ENCODE results near the gene PTPN4. TPM values are rescaled to one million over a fixed set of nuclear protein-coding genes. Genes with fewer than 3 reads are reported as not detected.
"Not testable (repeated sequence)": the region's sequence is repeated elsewhere in the genome, so short reads cannot be mapped to it uniquely, and the experiment has no call there.

Gene PTPN4
- polyA plus RNA-seq, 3 donors, result 5.5 to 6.7 (median 5.7) TPM

GRCh38 chr2:120018549-120018948, 258.8 kb downstream of the PTPN4 start:
- Mint-ChIP-seq H3K4me3 (no peak overlapping the region), H3K9me3 (peaks cover 0 to 8% (median 1%) of the 10 kb centered on the region in 7 donors), H3K4me1 (peaks cover under 1% of the 10 kb centered on the region), H3K36me3 (peaks cover 0 to 2% of the 10 kb centered on the region in 2 donors), H3K27me3 (ENCODE audit: low read depth in 3 of 3) (peaks cover 12 to 28% (median 17%) of the 10 kb centered on the region in 3 donors), H3K27ac (no peak overlapping the region)
- peaks cover 11 to 14% of the 10 kb centered on the region in 2 donors for H3K27me3 ChIP-seq (ENCODE audit: control insufficient read depth in 2 of 2, insufficient read depth in 2 of 2, low read length in 2 of 2)
- intact Hi-C loops (cut with micrococcal nuclease), result no loop called here
- no peak overlapping the region for H3K9ac ChIP-seq (ENCODE audit: insufficient read depth, low read length, poor library complexity, severe bottlenecking)
- H3K36me3 ChIP-seq (replicated peaks in 1 of 2; ENCODE audit: control insufficient read depth in 1 of 2, insufficient read depth in 2 of 2, low read length in 2 of 2), result no peaks in the 10 kb centered on the region
- no peaks in the 10 kb centered on the region for H3K9me3 ChIP-seq (replicated peaks in 1 of 2; ENCODE audit: control insufficient read depth in 1 of 2, insufficient read depth in 1 of 2, low read length in 2 of 2)
- H4K20me1 ChIP-seq (ENCODE audit: insufficient read depth, low read length), result no peaks in the 10 kb centered on the region
- no peak for TF ChIP-seq CTCF (IDR thresholded peaks at IDR 0.05)
- WGBS (ENCODE audit: insufficient coverage), result 94% methylated on average over 3 of the region's 4 CpGs
- H3K4me1 ChIP-seq (ENCODE audit: control insufficient read depth in 1 of 2, insufficient read depth in 2 of 2, low read length in 2 of 2), result peaks cover 2% of the 10 kb centered on the region in 2 donors
- no peak overlapping the region for H2AFZ ChIP-seq (ENCODE audit: insufficient read depth, low read depth, low read length, poor library complexity, severe bottlenecking)
- H3K79me2 ChIP-seq (ENCODE audit: insufficient read depth, low read length), result no peaks in the 10 kb centered on the region
- H3K4me3 ChIP-seq (replicated peaks in 1 of 3; ENCODE audit: low read depth in 2 of 3, low read length in 3 of 3), result no peak overlapping the region
- H3K4me2 ChIP-seq (replicated peaks; ENCODE audit: extremely low read depth, low read length, poor library complexity, severe bottlenecking), result no peak overlapping the region
- DNase-seq, result no peak
- no peak overlapping the region for H3K27ac ChIP-seq (ENCODE audit: low read depth in 1 of 2, low read length in 2 of 2)

- Histone ChIP-seq H3K4me1 (ENCODE audit: control insufficient read depth in 1 of 2, insufficient read depth in 2 of 2, low read length in 2 of 2) (no peaks in the 10 kb centered on the region), H3K4me2 (replicated peaks; ENCODE audit: extremely low read depth, low read length, poor library complexity, severe bottlenecking) (no peak overlapping the region), H3K79me2 (ENCODE audit: insufficient read depth, low read length) (no peaks in the 10 kb centered on the region), H3K36me3 (replicated peaks in 1 of 2; ENCODE audit: control insufficient read depth in 1 of 2, insufficient read depth in 2 of 2, low read length in 2 of 2) (no peaks in the 10 kb centered on the region), H4K20me1 (ENCODE audit: insufficient read depth, low read length) (no peaks in the 10 kb centered on the region), H3K4me3 (replicated peaks in 1 of 3; ENCODE audit: low read depth in 2 of 3, low read length in 3 of 3) (no peak overlapping the region), H3K27ac (ENCODE audit: low read depth in 1 of 2, low read length in 2 of 2) (no peak overlapping the region), H3K9ac (ENCODE audit: insufficient read depth, low read length, poor library complexity, severe bottlenecking) (no peak overlapping the region), H3K27me3 (ENCODE audit: control insufficient read depth in 2 of 2, insufficient read depth in 2 of 2, low read length in 2 of 2) (peaks cover 0 to 3% of the 10 kb centered on the region in 2 donors), H2AFZ (ENCODE audit: insufficient read depth, low read depth, low read length, poor library complexity, severe bottlenecking) (no peak overlapping the region), H3K9me3 (replicated peaks in 1 of 2; ENCODE audit: control insufficient read depth in 1 of 2, insufficient read depth in 1 of 2, low read length in 2 of 2) (peaks cover 4 to 7% of the 10 kb centered on the region in 2 donors)
- H3K27ac Mint-ChIP-seq, result no peak overlapping the region
- peaks cover 7 to 21% (median 12%) of the 10 kb centered on the region in 7 donors for H3K9me3 Mint-ChIP-seq
- H3K27me3 Mint-ChIP-seq (ENCODE audit: low read depth in 3 of 3), result peaks cover 0 to 11% (median 2%) of the 10 kb centered on the region in 3 donors
- no peaks in the 10 kb centered on the region for H3K36me3 Mint-ChIP-seq
- WGBS (ENCODE audit: insufficient coverage), result no CpG with 5 or more reads among the region's 1 CpG
- intact Hi-C loops (cut with micrococcal nuclease), result no loop called here
- no peak for DNase-seq
- no peak for TF ChIP-seq CTCF (IDR thresholded peaks at IDR 0.05)
- H3K4me3 Mint-ChIP-seq, result no peak overlapping the region
- no peaks in the 10 kb centered on the region for H3K4me1 Mint-ChIP-seq
Observed at GRCh38 chr2:120020554-120020953, 260.8 kb downstream of the PTPN4 start.

GRCh38 chr2:120022505-120022904, 262.8 kb downstream of the PTPN4 start:
- H3K4me1 Mint-ChIP-seq; H3K9me3 ChIP-seq (replicated peaks in 1 of 2; ENCODE audit: control insufficient read depth in 1 of 2, insufficient read depth in 1 of 2, low read length in 2 of 2); H3K27ac Mint-ChIP-seq; H3K27ac ChIP-seq (ENCODE audit: low read depth in 1 of 2, low read length in 2 of 2); H3K79me2 ChIP-seq (ENCODE audit: insufficient read depth, low read length); H3K36me3 ChIP-seq (replicated peaks in 1 of 2; ENCODE audit: control insufficient read depth in 1 of 2, insufficient read depth in 2 of 2, low read length in 2 of 2); H3K4me3 Mint-ChIP-seq; H3K4me2 ChIP-seq (replicated peaks; ENCODE audit: extremely low read depth, low read length, poor library complexity, severe bottlenecking); H4K20me1 ChIP-seq (ENCODE audit: insufficient read depth, low read length); DNase-seq; H3K9ac ChIP-seq (ENCODE audit: insufficient read depth, low read length, poor library complexity, severe bottlenecking); H2AFZ ChIP-seq (ENCODE audit: insufficient read depth, low read depth, low read length, poor library complexity, severe bottlenecking); intact Hi-C loops (cut with micrococcal nuclease); H3K4me1 ChIP-seq (ENCODE audit: control insufficient read depth in 1 of 2, insufficient read depth in 2 of 2, low read length in 2 of 2); H3K27me3 Mint-ChIP-seq (ENCODE audit: low read depth in 3 of 3); H3K4me3 ChIP-seq (replicated peaks in 1 of 3; ENCODE audit: low read depth in 2 of 3, low read length in 3 of 3); H3K36me3 Mint-ChIP-seq; H3K27me3 ChIP-seq (ENCODE audit: control insufficient read depth in 2 of 2, insufficient read depth in 2 of 2, low read length in 2 of 2): not testable (repeated sequence)
- peaks cover 12 to 27% (median 16%) of the 10 kb centered on the region in 7 donors for H3K9me3 Mint-ChIP-seq
- WGBS (ENCODE audit: insufficient coverage), result no CpG with 5 or more reads among the region's 1 CpG

All from CD14-positive monocyte (primary cell).